Measurements from ENCODE around the gene LHX5.
A peak's percentile ranks its signal among the peaks of the same experiment; 100 is the strongest.

- no peak for TF ChIP-seq CTCF (conservative IDR thresholded peaks at IDR 0.05 in 1 of 2, IDR thresholded peaks at IDR 0.05 in 1 of 2; ENCODE audit: extremely low read depth in 1 of 2, insufficient read depth in 1 of 2, low read depth in 1 of 2, low read length in 2 of 2)
- TF ChIP-seq EZH2 (IDR thresholded peaks at IDR 0.05; ENCODE audit: borderline replicate concordance, low read length) = peak; percentile 89
These were observed 4.7 kb upstream of the LHX5 start for GRCh38 chr12:113476176-113476986.
